GM18861 (cell line): ENCODE results near the gene SYNE2.

Source experiments
- ATAC-seq: cut with Tn5 transposase; IDR thresholded peaks from one replicate; pipeline ENCODE4 v1.9.1; 2021; ENCODE audit not compliant: unreplicated experiment

SYNE2 gene

GRCh38 chr14:64235652-64236640, 383.1 kb downstream of the SYNE2 start:
- ATAC-seq: peak; percentile 56

DNA sequence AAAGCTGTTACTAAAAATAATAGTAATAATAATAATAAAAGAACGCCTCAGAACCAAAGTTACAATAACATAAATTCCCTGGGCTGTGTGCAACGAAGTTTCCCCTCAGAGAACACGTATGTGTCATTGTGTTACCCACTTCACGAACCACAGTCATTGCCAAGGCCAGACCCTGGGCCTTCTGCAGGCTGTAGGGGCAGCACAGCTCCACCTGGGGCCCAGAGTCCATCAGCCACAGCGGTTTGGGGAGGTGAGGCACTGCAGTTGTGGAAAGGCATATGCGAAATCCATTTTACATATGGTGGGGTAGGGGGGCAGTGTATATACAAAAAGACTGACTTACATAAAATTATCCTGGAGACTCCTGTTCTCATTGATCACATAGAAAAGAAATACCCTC, 385.2 kb downstream of the SYNE2 start:
- no peak for ATAC-seq

DNA sequence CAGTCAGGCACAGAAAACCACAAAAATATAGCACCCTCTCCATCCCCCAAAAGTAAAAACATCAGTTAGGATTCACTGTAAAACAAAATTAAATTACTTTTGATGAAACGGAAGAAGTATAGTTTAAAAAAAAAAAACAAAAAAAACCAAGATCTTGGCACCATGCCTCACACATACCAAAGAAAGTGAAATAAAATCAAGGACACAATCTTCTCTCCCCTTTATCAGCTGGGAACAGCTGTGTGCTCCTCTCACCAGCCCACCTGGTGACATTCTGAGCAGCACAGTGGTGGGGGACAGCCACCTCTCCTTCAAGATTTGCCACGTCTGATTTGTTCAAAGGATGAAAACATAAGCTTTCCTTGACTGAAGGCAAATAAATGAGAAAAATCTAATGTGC, 385.8 kb downstream of the SYNE2 start:
- ATAC-seq: no peak

DNA sequence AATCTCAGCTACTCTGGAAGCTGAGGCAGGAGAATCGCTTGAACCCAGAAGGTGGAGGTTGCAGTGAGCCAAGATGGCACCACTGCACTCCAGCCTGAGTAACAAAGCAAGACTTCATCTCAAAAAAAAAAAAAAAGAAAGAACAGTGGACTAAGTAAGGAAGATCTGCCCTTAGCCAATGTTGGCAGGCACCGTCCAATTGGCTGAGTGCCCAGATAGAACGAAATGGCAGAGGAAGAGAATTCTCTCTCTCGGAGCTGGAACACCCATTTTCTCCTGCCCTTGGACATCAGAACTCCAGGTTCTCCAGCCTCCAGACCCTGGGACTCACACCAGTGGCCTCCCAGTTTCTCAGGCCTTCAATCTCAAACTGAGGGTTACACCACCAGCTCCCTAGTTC, 391.5 kb downstream of the SYNE2 start:
- no peak for ATAC-seq

GRCh38 chr14:64245491-64245890, 392.7 kb downstream of the SYNE2 start:
- no peak for ATAC-seq

DNA sequence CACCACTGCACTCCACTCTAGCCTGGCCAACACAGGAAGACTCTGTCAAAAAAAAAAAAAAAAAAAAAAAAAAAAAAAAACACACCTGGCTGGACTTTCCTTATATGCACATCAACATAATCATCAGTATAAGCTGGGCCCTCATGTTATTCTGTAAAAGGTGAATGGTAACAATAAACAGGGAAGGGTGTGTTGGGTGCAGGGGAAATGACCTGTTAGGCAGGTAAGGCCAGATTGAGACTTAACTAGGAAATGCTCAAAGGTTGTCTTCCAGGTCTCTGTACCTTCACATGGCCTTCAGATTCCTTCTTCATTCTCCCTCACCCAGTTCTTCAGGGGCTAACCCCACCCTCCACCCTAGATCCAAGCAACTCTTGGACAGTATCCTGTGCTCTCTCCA, 393.9 kb downstream of the SYNE2 start:
- no peak for ATAC-seq

GRCh38 chr14:64247195-64247594, 394.4 kb downstream of the SYNE2 start:
- no peak for ATAC-seq

DNA sequence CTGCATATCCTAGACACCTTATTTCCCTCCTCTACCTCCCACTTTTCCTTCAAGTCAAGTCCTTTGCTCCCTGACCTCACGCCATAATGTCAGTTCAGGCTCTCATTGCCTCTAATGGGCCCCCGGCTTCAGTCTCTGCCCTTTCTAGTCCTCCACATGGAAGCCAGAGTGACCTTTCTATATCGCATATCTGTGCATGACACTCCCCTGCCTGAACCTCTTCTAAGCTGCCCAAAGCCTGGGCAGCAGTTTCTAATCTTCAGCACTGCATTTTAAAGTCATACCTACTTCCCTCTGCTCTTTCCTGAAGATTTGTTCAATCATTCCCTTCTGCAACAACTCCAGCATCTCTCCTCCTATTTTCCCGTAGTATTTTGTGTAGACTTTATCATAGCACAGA, 395.9 kb downstream of the SYNE2 start:
- ATAC-seq: no peak

DNA sequence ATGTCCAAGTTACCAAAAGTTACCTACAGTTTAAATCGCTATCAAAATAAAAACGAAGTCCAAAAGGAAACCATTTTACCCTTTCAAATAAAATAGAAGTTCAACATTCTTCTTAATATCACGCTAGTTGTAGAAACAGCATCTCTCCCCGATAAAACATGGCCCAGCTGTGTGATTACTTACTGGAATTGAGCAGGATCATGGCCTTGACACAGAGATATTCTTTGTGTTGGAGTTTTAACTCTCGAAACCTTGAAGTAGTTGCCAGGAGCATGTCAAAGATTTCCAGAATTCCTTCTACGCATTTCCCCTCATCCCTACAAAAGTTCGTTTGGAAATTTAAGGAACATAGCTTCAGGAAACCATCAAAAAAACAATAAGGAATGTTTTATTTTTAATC, 396.6 kb downstream of the SYNE2 start:
- no peak for ATAC-seq

DNA sequence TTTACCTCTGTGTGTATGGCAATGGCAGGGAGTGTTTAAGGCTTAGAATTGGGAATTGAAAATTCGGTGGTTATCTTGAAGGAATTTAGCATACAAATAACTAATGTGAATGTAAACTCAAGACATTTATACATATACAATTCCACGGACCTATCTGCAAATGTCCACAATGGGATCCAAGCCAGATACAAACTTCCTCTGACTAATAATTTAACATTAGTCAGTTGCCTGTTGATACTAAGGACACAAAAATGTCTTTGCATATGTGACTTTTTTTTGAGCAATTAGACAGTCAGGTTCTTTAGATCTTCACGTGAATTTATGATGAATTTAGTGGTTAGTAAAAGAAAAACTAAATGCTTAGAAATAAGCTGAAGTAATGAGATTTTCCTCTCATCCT, 400.9 kb downstream of the SYNE2 start:
- ATAC-seq: no peak

DNA sequence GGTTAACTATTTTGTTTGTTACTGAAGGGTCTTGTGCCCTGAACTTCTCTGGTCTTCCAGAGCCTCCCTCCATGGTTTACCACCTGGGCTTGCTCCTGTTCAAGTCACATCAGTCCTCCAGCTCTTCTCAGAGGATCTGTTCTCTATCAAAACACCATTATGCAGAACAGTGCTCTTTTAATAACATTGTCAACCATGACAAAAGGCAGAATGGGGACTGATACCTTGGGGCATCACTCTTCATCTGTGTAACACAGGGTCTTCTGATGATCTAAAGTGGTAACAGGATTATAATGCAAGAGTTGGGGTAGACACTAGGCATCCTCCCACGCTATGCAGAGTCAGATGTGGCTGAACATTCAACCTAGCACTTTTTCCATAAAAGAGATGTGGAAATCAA, 403.0 kb downstream of the SYNE2 start:
- no peak for ATAC-seq

- no peak for ATAC-seq
These were observed 407.6 kb downstream of the SYNE2 start for GRCh38 chr14:64260418-64260817.

- ATAC-seq: no peak
These were observed 412.4 kb downstream of the SYNE2 start for GRCh38 chr14:64265222-64265621.

- no peak for ATAC-seq
These were observed 413.4 kb downstream of the SYNE2 start for GRCh38 chr14:64266239-64266638.

DNA sequence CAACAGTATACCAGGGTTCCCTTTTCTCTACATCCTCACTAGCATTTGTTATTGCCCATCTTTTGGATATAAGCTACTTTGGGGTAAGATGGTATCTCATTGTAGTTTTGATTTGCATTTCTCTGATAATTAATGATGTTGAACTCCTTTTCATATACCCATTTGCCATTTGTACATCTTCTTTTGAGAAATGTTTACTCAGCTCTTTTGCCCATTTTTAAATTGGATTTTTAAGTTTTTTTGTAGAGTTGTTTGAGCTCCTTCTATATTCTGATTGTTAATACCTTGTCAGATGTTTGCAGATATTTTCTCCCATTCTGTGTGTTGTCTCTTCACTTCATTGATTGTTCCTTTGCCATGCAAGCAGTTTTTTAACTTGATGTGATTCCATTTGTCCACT, 419.2 kb downstream of the SYNE2 start:
- ATAC-seq: no peak
